ENCODE measurements around the gene ANO6.

DNA sequence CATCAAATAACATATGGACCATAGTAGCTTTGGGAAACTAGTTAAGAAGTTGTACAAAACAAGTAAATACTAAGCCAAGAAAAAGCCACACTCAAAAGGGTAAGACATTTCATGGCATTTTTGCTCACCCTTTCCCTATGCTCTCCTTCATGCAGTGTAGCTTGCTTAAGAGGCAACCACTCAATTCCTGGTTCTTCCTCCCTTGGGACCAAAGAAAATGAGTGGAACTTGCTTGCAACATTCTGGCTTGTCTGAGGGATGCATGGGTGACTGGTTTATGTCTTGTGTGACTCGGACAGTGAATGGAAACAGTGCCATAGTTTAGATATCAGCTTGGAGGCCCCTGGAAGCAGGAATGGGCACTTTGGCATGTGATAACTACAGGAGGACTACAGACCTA is 261.6 kb downstream of the ANO6 start:
- TF ChIP-seq TAF1 (IDR thresholded peaks at IDR 0.05; ENCODE audit: low read depth, low read length) (no peak), POLR2AphosphoS5 (IDR thresholded peaks at IDR 0.05; ENCODE audit: low read depth, low read length) (no peak), POLR2A (IDR thresholded peaks at IDR 0.05; ENCODE audit: low read depth, low read length) (no peak), PAX5 (IDR thresholded peaks at IDR 0.05; ENCODE audit: insufficient read depth, low read length, severe bottlenecking) (no peak), POU2F2 (IDR thresholded peaks at IDR 0.05; ENCODE audit: low read depth, low read length) (no peak), SPI1 (IDR thresholded peaks at IDR 0.05; ENCODE audit: low read depth, low read length) (no peak)

All from GM12891 (cell line).